ENCODE measurements around the gene FAM219B. TPM values are rescaled to one million over a fixed set of nuclear protein-coding genes. Genes with fewer than 3 reads are reported as not detected.
A peak's percentile ranks its signal among the peaks of the same experiment; 100 is the strongest.

Gene FAM219B
- total RNA-seq, 1 experiment from 2014 or later: 56.2 TPM

DNA sequence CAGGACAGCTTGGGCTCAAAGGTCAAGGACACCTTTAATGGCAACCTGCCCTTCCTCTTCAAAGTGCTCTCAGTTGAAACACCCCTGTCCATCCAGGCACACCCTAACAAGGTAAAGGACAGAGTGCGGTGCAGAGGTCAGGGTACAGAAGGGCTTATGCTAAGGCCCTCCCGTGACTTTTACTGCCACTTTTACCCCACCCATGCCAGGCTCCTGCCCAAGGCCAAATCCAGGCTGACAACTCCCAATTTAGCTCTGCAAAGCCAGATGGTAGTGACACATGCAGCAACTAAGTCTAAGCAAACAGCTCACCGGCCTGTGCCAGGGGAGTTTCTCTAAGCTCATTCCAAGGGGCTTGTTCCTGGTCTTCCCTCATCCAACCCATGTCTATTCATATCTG, 15.2 kb downstream of the FAM219B start:
- Mint-ChIP-seq H3K36me3 (ENCODE audit: insufficient read depth, unreplicated experiment) (peaks cover 46% of the 10 kb centered on the region), H3K27ac (ENCODE audit: unreplicated experiment) (peak overlapping the region; percentile 27), H3K4me1 (ENCODE audit: low read depth, unreplicated experiment) (peaks cover 47% of the 10 kb centered on the region), H3K27me3 (ENCODE audit: unreplicated experiment) (no peaks in the 10 kb centered on the region), H3K9me3 (ENCODE audit: low read depth, unreplicated experiment) (no peaks in the 10 kb centered on the region), H3K4me3 (ENCODE audit: low read depth, unreplicated experiment) (no peak overlapping the region)
- no TSS peak for BruUV-seq (replicated peaks)
- CTCF ChIA-PET: interaction anchor here (2.1 kb wide), 1 partner anchor 10 kb away, joined by 24 read pairs; no protein-coding TSS in a partner anchor
- intact Hi-C loops (cut with micrococcal nuclease; ENCODE audit: unreplicated experiment): no loop called here
- TF ChIP-seq CTCF (IDR thresholded peaks at IDR 0.05; ENCODE audit: unreplicated experiment): no peak
- DNase-seq: no peak

- Mint-ChIP-seq H3K27me3 (ENCODE audit: unreplicated experiment) (no peaks in the 10 kb centered on the region), H3K4me1 (ENCODE audit: low read depth, unreplicated experiment) (peaks cover 47% of the 10 kb centered on the region), H3K4me3 (ENCODE audit: low read depth, unreplicated experiment) (peak overlapping the region; percentile 84), H3K36me3 (ENCODE audit: insufficient read depth, unreplicated experiment) (peaks cover 45% of the 10 kb centered on the region), H3K27ac (ENCODE audit: unreplicated experiment) (peak overlapping the region; percentile 57), H3K9me3 (ENCODE audit: low read depth, unreplicated experiment) (no peaks in the 10 kb centered on the region)
- CTCF ChIA-PET: no interaction called here
- BruUV-seq (replicated peaks): TSS peak; percentile 64
- intact Hi-C loops (cut with micrococcal nuclease; ENCODE audit: unreplicated experiment): no loop called here
- TF ChIP-seq CTCF (IDR thresholded peaks at IDR 0.05; ENCODE audit: unreplicated experiment): no peak
- DNase-seq: no peak
Measured at GRCh38 chr15:74890665-74890960, 16.0 kb downstream of the FAM219B start.

DNA sequence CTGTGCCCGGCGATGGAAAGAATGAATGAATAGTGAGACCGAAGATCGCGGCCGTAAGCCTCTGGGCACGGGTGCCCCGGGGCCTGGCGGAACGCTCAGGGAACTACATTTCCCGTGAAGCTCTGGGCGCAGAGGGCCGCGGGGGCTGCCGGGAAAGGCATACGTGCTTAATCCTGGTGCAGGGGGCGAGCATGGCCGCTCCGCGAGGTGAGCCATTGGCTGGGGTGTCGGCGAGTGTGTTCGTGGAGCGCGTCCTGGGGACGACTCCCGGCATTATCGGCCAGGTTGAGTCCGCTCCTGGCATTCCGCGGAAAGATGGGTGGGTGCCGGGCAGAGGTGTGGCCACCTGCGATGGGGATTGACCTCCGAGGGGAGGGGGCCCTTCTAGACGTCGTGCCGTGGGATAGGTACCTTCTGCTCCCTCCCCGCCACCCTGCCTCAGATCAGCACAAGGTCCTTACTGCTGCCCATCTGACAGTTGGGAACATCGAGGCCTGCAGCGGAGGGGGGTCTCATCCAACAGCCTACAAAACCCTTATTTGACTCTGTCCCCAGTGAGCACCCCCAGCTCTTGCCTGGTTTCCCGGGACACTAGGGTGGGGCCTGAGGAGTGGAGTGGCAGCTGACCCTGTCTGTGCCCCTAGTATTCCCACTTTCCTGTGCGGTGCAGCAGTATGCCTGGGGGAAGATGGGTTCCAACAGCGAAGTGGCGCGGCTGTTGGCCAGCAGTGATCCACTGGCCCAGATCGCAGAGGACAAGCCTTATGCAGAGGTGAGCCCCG, 16.6 kb downstream of the FAM219B start, which contains the start of gene MPI:
TSS of gene MPI (plus strand) at position 160 of the 782 bp plus-strand sequence. CDS start at position 192, 32 bp downstream.
- peaks cover 48% of the 10 kb centered on the region for H3K4me1 Mint-ChIP-seq (ENCODE audit: low read depth, unreplicated experiment)
- peak; percentile 29 for TF ChIP-seq CTCF (IDR thresholded peaks at IDR 0.05; ENCODE audit: unreplicated experiment)
- no TSS peak for BruUV-seq (replicated peaks)
- peak within 1 kb of the TSS; percentile 84 for H3K4me3 Mint-ChIP-seq (ENCODE audit: low read depth, unreplicated experiment)
- DNase-seq: peak; percentile 91
- peaks cover 39% of the 10 kb centered on the region for H3K36me3 Mint-ChIP-seq (ENCODE audit: insufficient read depth, unreplicated experiment)
- peak within 1 kb of the TSS; percentile 57 for H3K27ac Mint-ChIP-seq (ENCODE audit: unreplicated experiment)
- H3K9me3 Mint-ChIP-seq (ENCODE audit: low read depth, unreplicated experiment): no peaks in the 10 kb centered on the region
- intact Hi-C loops (cut with micrococcal nuclease; ENCODE audit: unreplicated experiment): no loop called here
- no peaks in the 10 kb centered on the region for H3K27me3 Mint-ChIP-seq (ENCODE audit: unreplicated experiment)
- CTCF ChIA-PET: interaction anchor here (0.6 to 1.1 kb wide), 6 partner anchors 10 to 181 kb away, joined by 3 to 9 read pairs (median 4); partner anchors contain the start of gene FAM219B

- no TSS peak for BruUV-seq (replicated peaks)
- Mint-ChIP-seq H3K27ac (ENCODE audit: unreplicated experiment) (peak overlapping the region; percentile 57), H3K4me1 (ENCODE audit: low read depth, unreplicated experiment) (peaks cover 54% of the 10 kb centered on the region), H3K27me3 (ENCODE audit: unreplicated experiment) (no peaks in the 10 kb centered on the region), H3K4me3 (ENCODE audit: low read depth, unreplicated experiment) (peak overlapping the region; percentile 84), H3K36me3 (ENCODE audit: insufficient read depth, unreplicated experiment) (peaks cover 34% of the 10 kb centered on the region), H3K9me3 (ENCODE audit: low read depth, unreplicated experiment) (no peaks in the 10 kb centered on the region)
- CTCF ChIA-PET: interaction anchor here (0.9 to 1.1 kb wide), 4 partner anchors 10 to 25 kb away, joined by 3 to 9 read pairs (median 4); partner anchors contain the start of gene FAM219B
- DNase-seq: no peak
- no peak for TF ChIP-seq CTCF (IDR thresholded peaks at IDR 0.05; ENCODE audit: unreplicated experiment)
- intact Hi-C loops (cut with micrococcal nuclease; ENCODE audit: unreplicated experiment): no loop called here
Measured at GRCh38 chr15:74889390-74889882, 17.2 kb downstream of the FAM219B start.

Data from Calu3 (cell line).